Esophagus muscularis mucosa (tissue), 4 donors: ENCODE results near the gene BCL7C. TPM values are rescaled to one million over a fixed set of nuclear protein-coding genes. Genes with fewer than 3 reads are reported as not detected.

Source experiments
- DNase-seq: peaks from one replicate; pipeline ENCODE4 v3.0.0-alpha.2; 2017; ENCODE audit errors: extremely low spot score
- H3K27ac ChIP-seq, 4 donors: fragments of 200-600 bp; sonication (generic); replicated peaks in 1 of 4; 1 replicate in 3 of 4; 2 replicates in 1 of 4; pipeline ENCODE4 v1.5.1; 2016 to 2019; ENCODE audit warnings: mild to moderate bottlenecking in 1 of 4
- H3K27me3 ChIP-seq, 4 donors: fragments of 200-600 bp; sonication (generic); one replicate each; pipeline versions ENCODE4 v1.5.1 to v1.6.0; 2016 to 2019
- H3K36me3 ChIP-seq, 4 donors: fragments of 200-600 bp; sonication (generic); one replicate each; pipeline ENCODE4 v1.5.1; 2016 to 2019
- H3K4me1 ChIP-seq, 4 donors: fragments of 200-600 bp; sonication (generic); one replicate each; pipeline ENCODE4 v1.5.1; 2016 to 2019
- H3K4me3 ChIP-seq, 4 donors: fragments of 200-600 bp; sonication (generic); 1 replicate in 2 of 4; 2 replicates in 2 of 4; pipeline ENCODE4 v1.5.1; 2016 to 2019; ENCODE audit warnings: mild to moderate bottlenecking in 4 of 4, moderate library complexity in 1 of 4
- H3K9me3 ChIP-seq, 4 donors: fragments of 200-600 bp; sonication (generic); 1 replicate in 3 of 4; 2 replicates in 1 of 4; pipeline ENCODE4 v1.5.1; 2016 to 2019
- CTCF ChIP-seq, 3 experiments: fragments of 200-600 bp in 2 of 3; fragments of 450-650 bp in 1 of 3; sonication (generic) in 2 of 3; IDR thresholded peaks; one replicate each; pipeline ENCODE4 v1.5.1; 2017 to 2019; ENCODE audit warnings: antibody characterized with exemption in 3 of 3, mild to moderate bottlenecking in 2 of 3, moderate library complexity in 1 of 3
- EP300 ChIP-seq: sonication (generic); formaldehyde crosslinking; IDR thresholded peaks from one replicate; pipeline ENCODE4 v1.6.1; 2017; ENCODE audit warnings: antibody characterized with exemption
- POLR2A ChIP-seq: fragments of 450-650 bp; IDR thresholded peaks from one replicate; pipeline ENCODE4 v1.6.1; 2017; ENCODE audit warnings: antibody characterized with exemption, moderate library complexity, mild to moderate bottlenecking, low read depth
- POLR2AphosphoS5 ChIP-seq, 2 donors: sonication (generic); formaldehyde crosslinking; IDR thresholded peaks; one replicate each; pipeline ENCODE4 v1.6.1; 2017; ENCODE audit warnings: antibody characterized with exemption in 2 of 2
- WGBS: methylation state at CpG from one replicate; pipeline ENCODE4 v1.1.5; 2018; 5-methylcytosine and 5-hydroxymethylcytosine counted together
- intact Hi-C: fragments of 100-400 bp; cut with DNase I; formaldehyde crosslinking; loops from one replicate; pipeline ENCODE4 v1.15.1; 2023
- small RNA-seq, 3 donors: library from RNA; depleted of rRNA; stranded (forward); fragments of <200 nt; gene quantifications; one replicate each; pipeline ENCODE3, GENCODE V24; 2016
- total RNA-seq, 4 donors: library from RNA; depleted of rRNA; stranded (reverse); fragments of >200 nt; gene quantifications; one replicate each; pipeline versions ENCODE4 v1.1.0 to v1.2.1, GENCODE V29; 2016

Gene BCL7C
- total RNA-seq, 4 donors from 2014 or later = 42.1 to 57.9 (median 45.5) TPM

GRCh38 chr16:30839523-30840227 lies 54.2 kb downstream of the BCL7C start:
- no peak overlapping the region for H3K27ac ChIP-seq
- H3K27me3 ChIP-seq = no peaks in the 10 kb centered on the region
- H3K4me3 ChIP-seq = no peak overlapping the region
- intact Hi-C loops = no loop called here
- H3K36me3 ChIP-seq = peaks cover 0 to 5% (median 2%) of the 10 kb centered on the region in 4 donors
- H3K4me1 ChIP-seq = peaks cover 0 to 9% (median 2%) of the 10 kb centered on the region in 4 donors
- TF ChIP-seq EP300 (no peak), POLR2AphosphoS5 (IDR thresholded peaks at IDR 0.05) (no peak), CTCF (IDR thresholded peaks at IDR 0.05) (no peak), POLR2A (no peak)
- 76% methylated on average over 5 of the region's 5 CpGs for WGBS
- H3K9me3 ChIP-seq = no peaks in the 10 kb centered on the region
- no peak for DNase-seq

- Histone ChIP-seq H3K4me1 (peaks cover 0 to 5% (median 0%) of the 10 kb centered on the region in 4 donors), H3K27me3 (no peaks in the 10 kb centered on the region), H3K9me3 (no peaks in the 10 kb centered on the region), H3K36me3 (peaks cover 0 to 12% (median 9%) of the 10 kb centered on the region in 4 donors), H3K4me3 (no peak overlapping the region), H3K27ac (no peak overlapping the region)
- TF ChIP-seq POLR2A = no peak
- TF ChIP-seq EP300 = no peak
- no peak for TF ChIP-seq POLR2AphosphoS5 (IDR thresholded peaks at IDR 0.05)
- no peak for TF ChIP-seq CTCF (IDR thresholded peaks at IDR 0.05)
- WGBS = 85% methylated on average over 3 of the region's 3 CpGs
- intact Hi-C loops = no loop called here
- no peak for DNase-seq
Measured at GRCh38 chr16:30838876-30839471, 54.9 kb downstream of the BCL7C start.

GRCh38 chr16:30837904-30838303 lies 56.0 kb downstream of the BCL7C start:
- peaks cover 0 to 5% (median 0%) of the 10 kb centered on the region in 4 donors for H3K4me1 ChIP-seq
- no peaks in the 10 kb centered on the region for H3K9me3 ChIP-seq
- H3K27me3 ChIP-seq = no peaks in the 10 kb centered on the region
- no peak overlapping the region for H3K4me3 ChIP-seq
- peaks cover 0 to 17% (median 12%) of the 10 kb centered on the region in 4 donors for H3K36me3 ChIP-seq
- intact Hi-C loops = no loop called here
- DNase-seq = no peak
- WGBS = 88% methylated on average over 1 of the region's 1 CpG
- TF ChIP-seq CTCF (IDR thresholded peaks at IDR 0.05) (no peak), POLR2A (no peak), POLR2AphosphoS5 (IDR thresholded peaks at IDR 0.05) (no peak), EP300 (no peak)
- H3K27ac ChIP-seq = no peak overlapping the region

Small RNAs within 50 kb of the gene (small RNA-seq; reads per million reads assigned to genes)
- gene MIR4519 = 0 reads per million in 3 donors
- 0 reads per million in 3 donors for gene MIR762

Other genes with a start within 250 kb of the BCL7C start
- gene PRR14, start 243.1 kb downstream of the BCL7C start, total RNA-seq = 10 to 100 TPM; 30.3 to 54.0 (median 41.2) TPM
- gene FBRS, start 235.6 kb downstream of the BCL7C start, total RNA-seq = 10 to 100 TPM; 26.2 to 63.4 (median 37.8) TPM
- 10 to 100 TPM; 31.6 to 59.3 (median 41.0) TPM for gene SRCAP, start 194.9 kb downstream of the BCL7C start, total RNA-seq
- 10 to 100 TPM; 22.4 to 25.8 (median 23.5) TPM for gene PHKG2, start 145.7 kb downstream of the BCL7C start, total RNA-seq
- gene CFAP119, start 132.0 kb downstream of the BCL7C start, total RNA-seq = 1 to 10 TPM in 2 of 4 donors, under 1 TPM in 2; 0.42 to 2.9 (median 1.4) TPM
- gene RNF40, start 131.8 kb downstream of the BCL7C start, total RNA-seq = 10 to 100 TPM; 61.9 to 86.9 (median 67.0) TPM
- 10 to 100 TPM; 10.4 to 17.1 (median 15.4) TPM for gene ZNF629, start 106.9 kb downstream of the BCL7C start, total RNA-seq
- gene CTF1, start 2.5 kb upstream of the BCL7C start, total RNA-seq = 10 to 100 TPM in 2 of 4 donors, 1 to 10 TPM in 2; 6.2 to 18.8 (median 10.9) TPM
- 10 to 100 TPM; 12.1 to 28.1 (median 17.7) TPM for gene FBXL19, start 29.5 kb upstream of the BCL7C start, total RNA-seq
- 10 to 100 TPM; 33.0 to 56.5 (median 45.8) TPM for gene ORAI3, start 55.0 kb upstream of the BCL7C start, total RNA-seq
- 10 to 100 TPM in 2 of 4 donors, 1 to 10 TPM in 2; 7.1 to 25.4 (median 9.9) TPM for gene SETD1A, start 63.7 kb upstream of the BCL7C start, total RNA-seq
- gene HSD3B7, start 91.1 kb upstream of the BCL7C start, total RNA-seq = 10 to 100 TPM; 15.4 to 33.0 (median 17.9) TPM
- 1 to 10 TPM in 3 of 4 donors, under 1 TPM in 1; 0.92 to 2.6 (median 1.8) TPM for gene STX1B, start 116.6 kb upstream of the BCL7C start, total RNA-seq
- gene STX4, start 139.5 kb upstream of the BCL7C start, total RNA-seq = 10 to 100 TPM; 36.8 to 54.0 (median 41.0) TPM
- 10 to 100 TPM in 3 of 4 donors, 1 to 10 TPM in 1; 9.6 to 19.3 (median 10.6) TPM for gene ZNF668, start 180.2 kb upstream of the BCL7C start, total RNA-seq
- 10 to 100 TPM; 11.6 to 17.6 (median 15.5) TPM for gene ZNF646, start 180.3 kb upstream of the BCL7C start, total RNA-seq
- 1 to 10 TPM in 3 of 4 donors, under 1 TPM in 1; 0.83 to 2.3 (median 1.2) TPM for gene PRSS53, start 194.9 kb upstream of the BCL7C start, total RNA-seq
- 100 to 1,000 TPM in 2 of 4 donors, 10 to 100 TPM in 2; 81.4 to 122 (median 108) TPM for gene VKORC1, start 200.7 kb upstream of the BCL7C start, total RNA-seq
- 10 to 100 TPM; 34.1 to 73.7 (median 51.4) TPM for gene BCKDK, start 214.3 kb upstream of the BCL7C start, total RNA-seq
- 10 to 100 TPM; 61.0 to 83.4 (median 72.6) TPM for gene KAT8, start 223.6 kb upstream of the BCL7C start, total RNA-seq
- under 1 TPM in 1 of 4 donors, not detected in 3; 0.34 TPM for gene PRSS8, start 241.7 kb upstream of the BCL7C start, total RNA-seq